Stimulated activated CD8-positive, alpha-beta memory T cell treated with anti-CD3 and anti-CD28 coated beads, Interleukin-12 subunit alpha, Interleukin-12 subunit beta, amount 100 ng/mL, for 24 hours (primary cell): ENCODE measurements around the gene PLAAT2.
"Not testable (repeated sequence)": the region's sequence is repeated elsewhere in the genome, so short reads cannot be mapped to it uniquely, and the experiment has no call there.

Source experiments
- DNase-seq: peaks from one replicate; pipeline ENCODE4 v3.0.0-alpha.2; 2020; ENCODE audit errors: extremely low read depth

Gene PLAAT2

GRCh38 chr11:63549411-63549810 is 13.8 kb downstream of the PLAAT2 start:
- no peak for DNase-seq

DNA sequence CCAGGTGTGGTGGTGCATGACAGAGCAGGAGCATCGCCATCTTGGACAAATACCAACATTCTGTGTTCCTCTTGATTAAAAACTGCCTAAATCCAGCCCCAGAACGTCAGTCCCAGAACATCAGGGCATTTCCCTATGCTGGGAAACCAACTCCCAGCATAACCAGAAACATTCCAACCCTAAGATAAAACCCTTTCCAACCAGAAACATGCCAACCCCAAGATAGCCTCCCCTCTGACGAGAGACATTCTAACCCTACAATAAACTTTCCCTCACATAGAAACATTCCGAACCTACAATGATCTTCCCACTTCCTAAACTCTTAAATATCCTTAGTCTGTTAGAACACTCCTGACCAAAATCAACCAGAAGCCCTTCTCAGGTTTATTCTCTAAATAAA is 15.0 kb downstream of the PLAAT2 start:
- no peak for DNase-seq

- no peak for DNase-seq
These were observed 16.1 kb downstream of the PLAAT2 start for GRCh38 chr11:63547061-63547460.

GRCh38 chr11:63543711-63544110 is 19.5 kb downstream of the PLAAT2 start:
- DNase-seq = no peak

DNA sequence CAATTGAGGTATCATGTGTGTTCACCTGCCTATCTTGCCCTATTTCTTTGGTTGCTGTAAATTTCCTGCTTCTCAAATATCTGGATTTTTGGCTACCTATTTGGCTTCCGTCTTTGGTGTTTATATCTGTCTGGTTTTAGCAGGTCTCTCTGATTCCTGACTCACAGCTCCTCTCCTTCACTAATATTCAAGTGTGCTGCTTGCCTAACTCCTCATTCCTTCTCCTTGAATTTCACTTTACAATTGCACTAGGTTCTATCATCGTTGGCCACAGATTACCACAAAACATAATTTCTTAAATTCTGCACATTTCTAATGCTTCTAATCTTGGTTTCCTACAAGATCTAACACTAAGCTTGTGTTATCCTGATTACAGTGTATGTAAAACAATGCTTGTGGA is 20.7 kb downstream of the PLAAT2 start:
- DNase-seq = not testable (repeated sequence)

DNA sequence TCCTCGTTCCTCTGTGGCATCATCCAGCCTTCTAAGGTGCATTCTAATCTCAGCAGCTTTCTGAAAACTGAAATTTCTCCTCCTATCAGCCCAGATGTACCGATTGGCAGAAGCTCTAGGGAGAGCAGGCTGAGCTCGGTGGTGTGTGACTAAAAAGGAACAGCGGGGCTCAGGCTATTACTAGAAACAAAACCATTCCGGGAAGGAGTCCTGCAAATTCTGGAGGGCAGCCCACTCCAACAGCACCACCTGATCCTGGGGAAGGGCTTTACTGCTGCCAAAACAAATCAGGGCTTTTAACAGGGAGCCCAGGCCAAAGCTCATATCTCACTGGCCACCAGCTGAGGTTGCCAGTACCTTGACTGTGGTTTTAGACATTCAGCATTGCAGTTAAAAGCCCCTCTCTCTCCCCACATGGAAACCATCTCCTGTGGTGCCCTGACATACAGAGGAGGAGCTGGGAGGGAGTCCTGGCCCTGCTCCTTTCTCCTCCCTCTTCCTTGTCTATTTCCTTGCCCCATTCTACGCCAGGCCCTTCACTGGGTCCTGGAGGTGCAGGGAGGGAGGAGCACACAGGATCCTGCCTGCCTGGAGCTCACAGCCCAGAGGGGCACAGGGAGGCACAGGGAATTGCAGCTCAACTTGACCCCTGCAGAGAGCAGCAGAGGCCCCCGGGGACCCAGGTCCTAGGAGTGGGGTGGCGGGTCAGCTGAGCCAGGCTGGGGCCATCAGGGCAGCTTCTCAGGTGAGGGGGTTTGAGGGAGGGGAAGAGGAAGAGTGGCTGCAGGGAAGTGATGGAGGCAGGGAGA is 25.7 kb downstream of the PLAAT2 start:
- no peak for DNase-seq

GRCh38 chr11:63536669-63537292 is 26.4 kb downstream of the PLAAT2 start, which contains the start of gene PLAAT4:
TSS of gene PLAAT4 (plus strand) at chr11:63536808. CDS start at chr11:63536869, 61 bp downstream.
- DNase-seq = no peak

DNA sequence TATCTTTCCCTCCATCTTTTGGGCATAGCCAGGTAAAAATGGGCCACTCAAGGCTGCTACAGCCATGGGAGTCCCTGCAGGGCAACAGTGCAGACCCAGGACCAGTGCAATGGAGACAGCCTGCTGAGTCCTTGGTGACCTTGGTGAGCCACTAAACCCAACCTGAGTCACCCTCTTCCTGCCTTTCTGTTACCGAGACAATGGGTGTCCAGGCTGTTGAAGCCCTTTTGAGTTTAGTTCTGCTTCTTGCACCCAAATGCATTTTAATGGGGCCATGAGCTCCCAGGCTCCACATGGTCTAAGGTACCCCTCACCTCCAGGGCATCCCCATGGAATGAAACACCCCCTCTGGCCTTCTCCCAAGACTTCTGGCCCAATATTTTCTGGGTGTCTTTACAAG is 27.4 kb downstream of the PLAAT2 start:
- no peak for DNase-seq

GRCh38 chr11:63534895-63535461 is 28.2 kb downstream of the PLAAT2 start:
- DNase-seq = no peak

GRCh38 chr11:63534076-63534475 is 29.1 kb downstream of the PLAAT2 start:
- DNase-seq = no peak

- DNase-seq = no peak
These were observed 30.2 kb downstream of the PLAAT2 start for GRCh38 chr11:63532799-63533475.

GRCh38 chr11:63532117-63532516 is 31.1 kb downstream of the PLAAT2 start:
- DNase-seq = no peak

DNA sequence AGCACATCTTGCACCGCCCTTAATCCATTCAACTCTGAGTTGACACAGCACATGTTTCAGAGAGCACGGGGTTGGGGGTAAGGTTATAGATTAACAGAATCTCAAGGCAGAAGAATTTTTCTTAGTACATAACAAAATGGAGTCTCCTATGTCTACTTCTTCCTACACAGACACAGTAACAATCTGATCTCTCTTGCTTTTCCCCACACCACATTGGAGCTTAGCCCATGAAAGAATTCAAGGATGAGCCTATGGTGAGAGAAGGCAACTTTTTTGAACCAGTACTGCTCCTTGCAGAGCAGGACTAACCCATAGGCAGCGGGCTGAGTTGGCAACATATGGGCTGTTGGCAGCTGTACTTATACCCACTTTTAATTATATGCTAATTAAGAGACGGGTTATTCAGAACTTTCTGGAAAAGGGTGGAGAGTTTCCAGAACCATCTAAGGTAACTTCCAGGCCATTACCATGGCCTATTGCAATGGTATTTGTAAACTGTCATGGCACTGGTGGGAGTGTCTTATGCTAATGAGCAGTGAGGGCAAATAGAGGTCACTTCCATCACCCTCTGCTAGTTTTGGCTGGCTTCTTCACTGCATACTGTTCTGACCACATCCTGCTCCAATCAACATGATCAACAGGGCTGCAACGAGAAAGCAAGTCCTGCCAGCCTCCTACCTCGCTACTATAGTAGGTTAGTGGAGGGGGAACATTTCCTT is 31.9 kb downstream of the PLAAT2 start:
- not testable (repeated sequence) for DNase-seq

DNA sequence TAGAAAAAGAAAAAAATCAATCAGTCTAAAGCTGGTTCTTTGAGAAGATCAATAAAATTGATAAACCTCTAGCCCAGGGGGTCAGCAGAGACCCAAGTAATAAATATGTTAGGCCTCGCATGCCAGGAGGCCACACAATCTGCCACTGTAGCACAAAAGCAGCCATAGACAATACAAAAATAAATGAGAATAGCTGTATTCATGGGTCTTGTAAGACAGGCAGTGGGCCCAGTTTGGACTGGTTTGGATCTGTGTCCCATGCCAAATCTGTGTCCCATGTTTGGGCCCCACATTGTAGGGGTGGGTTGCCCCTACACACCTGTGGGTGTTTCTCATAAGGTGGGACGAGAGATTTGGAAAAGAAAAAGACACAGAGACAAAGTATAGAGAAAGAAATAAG is 33.2 kb downstream of the PLAAT2 start:
- DNase-seq = no peak

DNA sequence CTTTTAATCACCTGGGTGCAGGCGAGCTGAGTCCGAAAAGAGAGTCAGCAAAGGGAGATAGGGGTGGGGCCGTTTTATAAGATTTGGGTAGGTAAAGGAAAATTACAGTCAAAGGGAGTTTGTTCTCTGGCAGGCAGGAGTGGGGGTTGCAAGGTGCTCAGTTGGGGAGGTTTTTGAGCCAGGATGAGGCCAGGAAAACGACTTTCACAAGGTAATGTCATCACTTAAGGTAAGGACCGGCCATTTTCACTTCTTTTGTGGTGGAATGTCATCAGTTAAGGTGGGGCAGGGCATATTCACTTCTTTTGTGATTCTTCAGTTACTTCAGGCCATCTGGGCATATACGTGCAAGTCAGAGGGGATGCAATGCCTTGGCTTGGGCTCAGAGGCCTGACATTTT is 33.8 kb downstream of the PLAAT2 start:
- DNase-seq = not testable (repeated sequence)

DNA sequence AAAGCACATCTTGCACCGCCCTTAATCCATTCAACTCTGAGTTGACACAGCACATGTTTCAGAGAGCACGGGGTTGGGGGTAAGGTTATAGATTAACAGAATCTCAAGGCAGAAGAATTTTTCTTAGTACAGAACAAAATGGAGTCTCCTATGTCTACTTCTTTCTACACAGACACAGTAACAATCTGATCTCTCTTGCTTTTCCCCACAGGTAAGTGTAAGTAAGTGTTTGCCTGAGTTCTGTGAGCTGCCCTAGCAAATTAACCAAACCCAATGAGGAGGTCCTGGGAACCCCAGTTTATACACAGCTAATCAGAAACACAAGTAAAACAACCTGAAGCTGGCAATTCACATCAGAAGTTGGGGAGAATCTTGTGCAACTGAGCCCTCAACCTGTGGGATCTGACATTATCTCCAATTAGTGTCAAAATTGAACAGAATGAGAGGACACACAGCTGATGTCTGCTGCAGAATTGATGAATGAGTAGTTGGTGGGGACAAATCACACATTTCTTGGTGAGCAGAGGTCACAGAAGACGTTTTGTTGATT is 34.4 kb downstream of the PLAAT2 start:
- not testable (repeated sequence) for DNase-seq

DNA sequence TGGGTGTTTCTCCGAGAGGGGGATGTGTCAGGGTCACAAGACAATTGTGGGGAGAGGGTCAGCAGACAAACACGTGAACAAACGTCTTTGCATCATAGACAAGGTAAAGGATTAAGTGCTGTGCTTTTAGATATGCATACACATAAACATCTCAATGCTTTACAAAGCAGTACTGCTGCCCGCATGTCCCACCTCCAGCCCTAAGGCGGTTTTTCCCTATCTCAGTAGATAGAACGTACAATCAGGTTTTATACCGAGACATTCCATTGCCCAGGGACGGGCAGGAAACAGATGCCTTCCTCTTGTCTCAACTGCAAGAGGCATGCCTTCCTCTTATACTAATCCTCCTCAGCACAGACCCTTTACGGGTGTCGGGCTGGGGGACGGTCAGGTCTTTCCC is 35.0 kb downstream of the PLAAT2 start:
- DNase-seq = not testable (repeated sequence)

DNA sequence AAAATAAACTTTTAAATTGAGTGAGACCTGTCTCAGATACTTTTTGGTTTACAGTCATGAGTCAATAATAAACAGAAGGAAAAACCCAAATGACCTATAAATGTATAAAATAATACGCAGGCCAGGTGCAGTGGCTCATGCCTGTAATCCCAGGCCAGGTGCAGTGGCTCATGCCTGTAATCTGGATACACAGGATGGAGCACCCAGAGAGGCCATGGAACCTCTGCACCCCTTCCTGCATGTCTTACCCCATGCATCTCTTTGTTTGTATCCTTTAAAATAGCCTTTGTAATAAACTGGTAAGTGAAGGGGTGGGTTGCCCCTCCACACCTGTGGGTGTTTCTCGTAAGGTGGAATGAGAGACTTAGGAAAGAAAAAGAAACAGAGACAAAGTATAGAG is 35.5 kb downstream of the PLAAT2 start:
- DNase-seq = no peak

- no peak for DNase-seq
These were observed 40.0 kb downstream of the PLAAT2 start for GRCh38 chr11:63523151-63523550.

DNA sequence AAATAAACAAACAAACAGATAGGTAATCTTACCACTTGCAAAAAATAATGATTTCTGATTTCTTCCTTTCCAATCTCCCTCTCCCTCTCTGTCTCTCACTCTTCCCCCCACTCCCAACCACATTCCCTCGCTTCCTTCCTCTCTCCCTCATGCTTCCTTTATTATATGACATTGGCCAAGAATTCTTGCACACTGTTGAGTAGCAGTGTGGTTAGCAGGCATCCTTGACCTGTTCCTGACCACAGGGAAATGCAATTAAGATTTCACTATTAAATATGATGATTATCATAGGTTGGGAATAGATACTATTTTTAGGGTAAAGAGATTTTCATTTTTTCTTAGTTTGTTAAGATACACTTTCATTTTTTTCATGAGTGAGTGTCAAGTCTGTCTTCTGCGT is 41.3 kb downstream of the PLAAT2 start:
- DNase-seq = no peak

GRCh38 chr11:63520606-63521170 is 42.5 kb downstream of the PLAAT2 start:
- no peak for DNase-seq
